HG03095 (cell line): ENCODE results near the gene RPP30.
A peak's percentile ranks its signal among the peaks of the same experiment; 100 is the strongest.
"Not testable (repeated sequence)": the region's sequence is repeated elsewhere in the genome, so short reads cannot be mapped to it uniquely, and the experiment has no call there.

Experiments used
- ATAC-seq: cut with Tn5 transposase; IDR thresholded peaks from one replicate; pipeline ENCODE4 v1.9.1; 2021; ENCODE audit warnings: moderate library complexity; ENCODE audit not compliant: unreplicated experiment

The RPP30 gene

GRCh38 chr10:90871279-90871765 is 452 bp upstream of the RPP30 start:
- peak; percentile 50 for ATAC-seq

- ATAC-seq, result no peak
Measured at GRCh38 chr10:90872648-90873020, 860 bp downstream of the RPP30 start.

- no peak for ATAC-seq
Measured at GRCh38 chr10:90879062-90879461, 7.3 kb downstream of the RPP30 start.

- ATAC-seq, result not testable (repeated sequence)
Measured at GRCh38 chr10:90880059-90880719, 8.4 kb downstream of the RPP30 start.

- ATAC-seq, result no peak
Measured at GRCh38 chr10:90884431-90884830, 12.7 kb downstream of the RPP30 start.

GRCh38 chr10:90885176-90885575 is 13.4 kb downstream of the RPP30 start:
- no peak for ATAC-seq

GRCh38 chr10:90887555-90887954 is 15.8 kb downstream of the RPP30 start:
- no peak for ATAC-seq

- ATAC-seq, result no peak
Measured at GRCh38 chr10:90888387-90888786, 16.6 kb downstream of the RPP30 start.

GRCh38 chr10:90889636-90890035 is 17.9 kb downstream of the RPP30 start:
- no peak for ATAC-seq

GRCh38 chr10:90890347-90890746 is 18.6 kb downstream of the RPP30 start:
- no peak for ATAC-seq

GRCh38 chr10:90893190-90893589 is 21.4 kb downstream of the RPP30 start:
- no peak for ATAC-seq

- ATAC-seq, result not testable (repeated sequence)
Measured at GRCh38 chr10:90896916-90897315, 25.1 kb downstream of the RPP30 start.

- no peak for ATAC-seq
Measured at GRCh38 chr10:90905925-90906324, 34.2 kb downstream of the RPP30 start.

- ATAC-seq, result no peak
Measured at GRCh38 chr10:90906596-90906995, 34.8 kb downstream of the RPP30 start.

GRCh38 chr10:90911133-90912051 is 39.6 kb downstream of the RPP30 start:
- peak; percentile 69 for ATAC-seq

GRCh38 chr10:90912174-90912573 is 40.4 kb downstream of the RPP30 start:
- no peak for ATAC-seq

GRCh38 chr10:90912854-90913479 is 41.2 kb downstream of the RPP30 start:
- ATAC-seq, result no peak

- ATAC-seq, result no peak
Measured at GRCh38 chr10:90913774-90914420, 42.1 kb downstream of the RPP30 start.

GRCh38 chr10:90914992-90915765 is 43.4 kb downstream of the RPP30 start:
- ATAC-seq, result no peak

- ATAC-seq, result no peak
Measured at GRCh38 chr10:90915766-90916075, 43.9 kb downstream of the RPP30 start.
